GM23338 (cell line): ENCODE results near the gene HSD17B1. TPM values are rescaled to one million over a fixed set of nuclear protein-coding genes. Genes with fewer than 3 reads are reported as not detected.

ENCODE experiments used
- ATAC-seq: fragments of 200-7000 bp; cut with Tn5 transposase; 3 replicates; pipeline ENCODE4 v1.9.1; 2020
- DNase-seq: peaks from one replicate; pipeline ENCODE4 v3.0.0-alpha.2; 2015; ENCODE audit warnings: low spot score
- H2AFZ ChIP-seq: fragments of 200-600 bp; sonication (generic); 2 replicates; pipeline ENCODE4 v1.8.0; 2016; ENCODE audit warnings: antibody characterized with exemption, mild to moderate bottlenecking, moderate library complexity
- H3F3A ChIP-seq: fragments of 200-600 bp; sonication (generic); replicated peaks from 2 replicates; pipeline ENCODE4 v1.8.0; 2017; ENCODE audit warnings: antibody characterized with exemption, mixed run types, low read depth
- H3K27ac ChIP-seq: fragments of 200-600 bp; sonication (generic); 2 replicates; pipeline ENCODE4 v1.6.1; 2016; ENCODE audit warnings: low read depth
- H3K27me3 ChIP-seq: fragments of 200-600 bp; sonication (generic); 2 replicates; pipeline ENCODE4 v1.8.0; 2016; ENCODE audit warnings: mild to moderate bottlenecking, mixed run types, moderate library complexity; ENCODE audit not compliant: insufficient read depth
- H3K36me3 ChIP-seq: fragments of 200-600 bp; sonication (generic); 2 replicates; pipeline ENCODE4 v1.8.0; 2016; ENCODE audit warnings: mild to moderate bottlenecking; ENCODE audit not compliant: insufficient read depth
- H3K4me1 ChIP-seq: fragments of 200-600 bp; sonication (generic); 2 replicates; pipeline ENCODE4 v1.8.0; 2016; ENCODE audit warnings: mild to moderate bottlenecking, moderate library complexity; ENCODE audit not compliant: insufficient read depth
- H3K4me2 ChIP-seq: fragments of 200-600 bp; sonication (generic); 2 replicates; pipeline ENCODE4 v1.7.1; 2017; ENCODE audit warnings: mixed run types
- H3K4me3 ChIP-seq: fragments of 200-600 bp; sonication (generic); 2 replicates; pipeline ENCODE4 v1.6.1; 2016; ENCODE audit warnings: mixed run types
- H3K79me2 ChIP-seq: fragments of 200-600 bp; sonication (generic); replicated peaks from 2 replicates; pipeline ENCODE4 v1.8.0; 2017; ENCODE audit warnings: mild to moderate bottlenecking; ENCODE audit not compliant: insufficient read depth
- H3K9me2 ChIP-seq: fragments of 200-600 bp; sonication (generic); 2 replicates; pipeline ENCODE4 v1.8.0; 2017; ENCODE audit not compliant: insufficient read depth
- H4K20me1 ChIP-seq: fragments of 200-600 bp; sonication (generic); replicated peaks from 2 replicates; pipeline ENCODE4 v1.8.0; 2017; ENCODE audit warnings: mild to moderate bottlenecking; ENCODE audit not compliant: insufficient read depth
- H3K27ac Mint-ChIP-seq: 2 replicates; pipeline ENCODE4 v1.8.0; 2020; ENCODE audit warnings: inconsistent platforms, mild to moderate bottlenecking, moderate library complexity, mixed read lengths
- H3K27me3 Mint-ChIP-seq: 3 replicates; pipeline ENCODE4 v1.8.0; 2022; ENCODE audit warnings: low read depth, mild to moderate bottlenecking, moderate library complexity, mixed read lengths, inconsistent platforms; ENCODE audit not compliant: insufficient read depth, poor library complexity
- H3K36me3 Mint-ChIP-seq: 3 replicates; pipeline ENCODE4 v1.8.0; 2021; ENCODE audit warnings: low read depth, mild to moderate bottlenecking, inconsistent platforms, moderate library complexity, mixed read lengths
- H3K4me1 Mint-ChIP-seq: 3 replicates; pipeline ENCODE4 v1.8.0; 2020; ENCODE audit warnings: mild to moderate bottlenecking, inconsistent platforms, mixed read lengths
- H3K4me3 Mint-ChIP-seq: 3 replicates; pipeline ENCODE4 v1.8.0; 2021; ENCODE audit warnings: moderate library complexity, mild to moderate bottlenecking, inconsistent platforms, mixed read lengths
- H3K9me3 Mint-ChIP-seq: 3 replicates; pipeline ENCODE4 v1.8.0; 2020; ENCODE audit warnings: moderate library complexity, mild to moderate bottlenecking, inconsistent platforms, mixed read lengths
- CREB1 ChIP-seq: fragments of 250-450 bp; sonication (Bioruptor Pico); IDR thresholded peaks from 2 replicates; pipeline ENCODE4 v1.5.0; 2020; ENCODE audit warnings: low read depth, mild to moderate bottlenecking, moderate library complexity
- CTCF ChIP-seq, 2 experiments: fragments of 200-600 bp in 1 of 2; sonication (generic) in 1 of 2; conservative IDR thresholded peaks; 2 replicates each; pipeline versions ENCODE4 v1.5.1 to v1.6.1; 2016 to 2017; ENCODE audit warnings: antibody characterized with exemption in 2 of 2, low read depth in 2 of 2, mild to moderate bottlenecking in 2 of 2, moderate library complexity in 1 of 2
- ETS1 ChIP-seq: IDR thresholded peaks from 2 replicates; pipeline ENCODE4 v1.6.1; 2016; ENCODE audit warnings: antibody characterized with exemption
- EZH2 ChIP-seq: fragments of 200-600 bp; sonication (generic); IDR thresholded peaks from one replicate; pipeline ENCODE4 v1.8.0; 2017; ENCODE audit warnings: antibody characterized with exemption, mild to moderate bottlenecking, low read depth; ENCODE audit not compliant: unreplicated experiment
- EZH2phosphoT487 ChIP-seq: fragments of 200-600 bp; sonication (generic); IDR thresholded peaks from one replicate; pipeline ENCODE4 v1.8.1; 2018; ENCODE audit warnings: antibody characterized with exemption; ENCODE audit not compliant: unreplicated experiment
- JUNB ChIP-seq: IDR thresholded peaks from one replicate; pipeline ENCODE4 v1.6.1; 2016; ENCODE audit warnings: antibody characterized with exemption; ENCODE audit not compliant: unreplicated experiment
- NANOG ChIP-seq: IDR thresholded peaks from 2 replicates; pipeline ENCODE4 v1.6.1; 2016; ENCODE audit warnings: antibody characterized with exemption, borderline replicate concordance
- POLR2AphosphoS5 ChIP-seq: IDR thresholded peaks from 2 replicates; pipeline ENCODE4 v1.6.1; 2016; ENCODE audit warnings: antibody characterized with exemption, low read depth
- STAT1 ChIP-seq: IDR thresholded peaks from one replicate; pipeline ENCODE4 v1.6.1; 2016; ENCODE audit warnings: antibody characterized with exemption; ENCODE audit not compliant: unreplicated experiment
- ZNF114 ChIP-seq: fragments of 250-450 bp; sonication (Bioruptor Pico); IDR thresholded peaks from 2 replicates; pipeline ENCODE4 v1.5.0; 2020; ENCODE audit warnings: mild to moderate bottlenecking, moderate library complexity
- ZNF331 ChIP-seq: fragments of 250-450 bp; sonication (Bioruptor Pico); IDR thresholded peaks from 2 replicates; pipeline ENCODE4 v1.5.0; 2020; ENCODE audit warnings: low read depth, mild to moderate bottlenecking, moderate library complexity
- ZNF462 ChIP-seq: fragments of 250-450 bp; sonication (Bioruptor Pico); IDR thresholded peaks from 2 replicates; pipeline ENCODE4 v1.5.0; 2020; ENCODE audit warnings: mild to moderate bottlenecking, moderate library complexity
- polyA plus RNA-seq: library from polyadenylated mRNA; unstranded; fragments of >200 nt; fragmentation: Nextera tagmentation; extraction: Ambion mirVana; gene quantifications from 2 replicates; pipeline ENCODE4 v1.2.1, GENCODE V29; 2016
- total RNA-seq: library from RNA; depleted of rRNA; stranded (reverse); fragments of >200 nt; shearing (Covaris generic); gene quantifications from 2 replicates; pipeline ENCODE4 v1.2.3, GENCODE V29; 2014

Gene HSD17B1
- total and polyA plus RNA-seq, 2 experiments from 2014 or later, result 0.97 to 1.7 TPM

GRCh38 chr17:42547698-42548069, 5.0 kb upstream of the HSD17B1 start:
- Histone ChIP-seq H2AFZ (peak overlapping the region; percentile 92; the same call in 1 of the 2 replicates), H3K4me3 (peak overlapping the region; percentile 72), H3K27me3 (0 out of 2 replicates have a peak, but pooled peaks cover 7% of the 10 kb centered on the region), H3K27ac (no peak overlapping the region), H3K4me1 (peaks cover 4% of the 10 kb centered on the region; the same call in 1 of the 2 replicates), H3K9me2 (no peaks in the 10 kb centered on the region), H3K36me3 (no peaks in the 10 kb centered on the region), H4K20me1 (peaks cover 6% of the 10 kb centered on the region; the same call in 1 of the 2 replicates), H3K79me2 (0 out of 2 replicates have a peak, but pooled peaks cover 2% of the 10 kb centered on the region), H3F3A (peaks cover 10% of the 10 kb centered on the region), H3K4me2 (peak overlapping the region; percentile 84)
- ATAC-seq (no peak), DNase-seq (no peak)
- Mint-ChIP-seq H3K9me3 (no peaks in the 10 kb centered on the region), H3K4me3 (peak overlapping the region; percentile 66), H3K36me3 (peaks cover 3% of the 10 kb centered on the region; the same call in 1 of the 3 replicates), H3K27me3 (peaks cover 7% of the 10 kb centered on the region), H3K4me1 (peaks cover 8% of the 10 kb centered on the region; the same call in 2 of the 3 replicates), H3K27ac (no peak overlapping the region)
- TF ChIP-seq STAT1 (no peak), POLR2AphosphoS5 (no peak), EZH2 (no peak), ZNF114 (no peak), CREB1 (CRISPR knock-in tag) (no peak), ZNF331 (no peak), EZH2phosphoT487 (no peak), JUNB (no peak), ZNF462 (CRISPR knock-in tag) (no peak), ETS1 (no peak), NANOG (no peak), CTCF (conservative IDR thresholded peaks at IDR 0.05; ENCODE audit: low read depth in 2 of 2) (no peak)
